GM03348 (cell line): ENCODE measurements around the gene IDH3B.
"Not testable (repeated sequence)": the region's sequence is repeated elsewhere in the genome, so short reads cannot be mapped to it uniquely, and the experiment has no call there.

Source experiments
- DNase-seq: peaks from one replicate; pipeline ENCODE4 v3.0.0; 2012; ENCODE audit warnings: low spot score

The IDH3B gene

DNA sequence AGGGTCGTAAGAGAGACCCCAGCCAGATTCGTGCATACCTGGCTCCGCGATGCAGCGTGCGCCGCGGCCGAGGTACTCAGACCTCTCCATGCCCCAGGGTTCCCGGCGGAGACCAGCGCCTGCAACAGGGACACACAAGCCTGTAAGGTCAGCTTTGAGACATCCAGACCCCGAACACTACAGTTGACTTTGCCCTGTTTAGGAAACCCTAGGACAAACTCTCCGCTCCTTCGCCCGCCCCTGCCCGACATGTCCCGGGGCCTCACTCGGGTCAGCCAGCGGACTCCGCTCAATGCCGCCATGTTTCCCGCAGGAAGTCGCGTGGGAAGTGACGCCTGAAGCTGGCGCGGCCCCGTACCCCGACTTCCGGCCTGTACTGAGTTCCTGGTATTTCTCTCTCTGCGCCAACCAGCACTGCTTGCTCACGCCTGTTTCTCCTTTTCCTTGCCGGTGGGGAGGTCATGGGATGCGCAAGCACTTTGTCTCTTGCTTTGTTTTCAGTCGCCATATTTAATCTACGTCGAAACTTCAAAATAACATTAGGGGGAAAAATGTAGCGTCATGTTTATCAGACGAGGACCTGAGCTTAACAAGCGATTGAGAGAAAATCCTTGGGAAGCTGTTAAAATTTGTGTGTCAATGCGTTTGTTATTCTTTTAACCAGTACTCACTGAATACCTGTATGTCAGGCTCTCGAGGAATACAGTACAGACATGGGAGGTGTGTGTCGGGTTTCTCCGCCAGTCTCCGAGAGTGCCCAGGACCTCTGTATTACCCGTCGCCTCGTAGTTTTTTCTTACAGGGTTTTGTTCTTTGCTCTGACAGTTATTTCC, at the start of gene IDH3B:
Gene IDH3B, minus strand, starts transcription at position 330 of the 833 bp plus-strand sequence. Its CDS starts 28 bp downstream, at position 302.
- peak; percentile 95 for DNase-seq

DNA sequence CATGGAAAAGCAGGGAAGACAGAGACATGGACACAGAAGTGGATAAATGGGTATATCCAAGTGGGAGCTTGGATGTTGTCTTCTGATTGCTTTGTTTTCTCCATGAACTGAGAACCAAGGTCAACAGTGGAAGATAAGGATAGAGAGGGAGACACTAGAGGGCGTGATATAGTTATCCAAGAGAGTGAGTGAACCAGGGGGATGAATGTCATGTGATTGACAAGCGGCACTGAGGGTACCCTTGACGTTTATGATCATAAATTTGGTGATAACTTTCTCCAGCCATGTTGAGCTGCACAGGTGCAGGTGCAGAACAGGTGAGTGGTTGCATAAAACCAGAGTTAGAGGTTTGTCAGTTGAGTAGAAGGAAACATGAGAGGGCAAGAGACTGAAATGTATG, 49.3 kb upstream of the IDH3B start:
- no peak for DNase-seq

DNA sequence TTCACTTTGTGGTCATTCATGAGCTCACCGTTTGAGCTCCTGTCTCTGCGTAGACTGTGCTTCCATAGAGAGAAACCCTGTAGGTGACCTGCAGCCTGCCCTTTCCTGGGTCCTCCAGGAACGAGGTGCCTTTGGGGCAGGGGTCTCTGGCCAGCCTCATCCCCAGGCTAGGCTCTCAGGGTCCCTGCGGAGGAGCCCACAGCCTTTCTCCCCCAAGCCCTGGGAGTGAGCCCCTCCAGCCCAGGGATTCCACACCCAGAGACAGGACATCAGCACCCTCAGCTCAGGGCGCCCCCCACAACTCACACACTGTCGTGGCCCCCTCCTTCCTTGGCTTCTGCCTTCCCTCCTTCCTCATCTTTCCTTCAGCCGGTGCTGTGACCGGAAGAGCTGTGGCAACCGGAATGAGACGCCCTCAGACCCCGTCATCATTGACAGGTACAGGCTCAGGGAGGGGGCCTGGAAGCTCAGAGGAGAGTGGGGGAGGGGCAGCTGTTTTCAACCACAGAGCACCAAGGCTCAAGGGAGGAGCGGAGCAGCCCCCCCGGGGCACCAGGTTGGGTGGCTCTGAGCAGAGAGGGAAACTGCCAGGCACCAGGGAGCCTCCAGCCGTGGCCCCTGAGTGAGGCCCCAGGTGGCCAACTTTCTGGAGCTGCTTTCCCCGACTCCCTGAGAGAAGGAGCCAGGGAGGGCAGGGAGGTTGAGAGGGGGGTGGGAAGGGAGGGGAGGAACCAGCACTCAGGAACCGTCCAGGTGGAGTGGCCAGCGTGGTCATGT, 45.4 kb upstream of the IDH3B start:
- DNase-seq: no peak

- no peak for DNase-seq
Measured at GRCh38 chr20:2708665-2709064, 44.6 kb upstream of the IDH3B start.

- no peak for DNase-seq
Measured at GRCh38 chr20:2708073-2708415, 44.0 kb upstream of the IDH3B start.

GRCh38 chr20:2707353-2708072, 43.5 kb upstream of the IDH3B start:
- no peak for DNase-seq

DNA sequence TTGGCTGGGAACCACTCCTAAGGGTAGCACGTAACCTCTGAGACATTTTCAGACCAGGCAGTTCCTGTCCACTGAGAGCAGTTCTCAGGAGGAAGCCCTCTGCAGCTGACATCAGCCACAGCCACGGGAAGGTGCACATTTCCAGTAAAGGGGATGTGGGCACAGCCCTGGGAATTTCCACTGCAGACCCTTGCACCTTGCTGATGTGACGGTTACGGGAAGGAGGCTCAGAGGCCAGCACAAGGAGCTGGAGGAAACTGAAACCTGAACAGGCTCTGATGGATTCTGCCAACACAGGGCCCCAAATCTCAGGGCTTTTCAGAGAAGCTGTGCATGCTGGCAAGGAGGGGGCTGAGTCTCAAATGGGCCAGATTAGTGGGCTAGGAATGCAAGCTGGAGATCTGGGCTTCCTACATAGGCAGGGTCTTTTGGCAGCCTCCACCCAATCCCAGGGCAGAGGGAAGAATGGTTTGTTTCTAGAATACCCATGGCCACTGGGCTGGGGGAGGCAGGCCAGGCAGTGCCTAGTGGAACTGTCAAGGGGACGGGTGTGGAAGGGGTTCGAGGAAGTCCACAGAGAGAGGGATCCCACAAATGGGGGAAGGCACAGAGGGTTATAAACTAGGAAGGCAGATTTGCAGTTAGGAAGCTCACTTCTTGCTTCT, 42.8 kb upstream of the IDH3B start:
- no peak for DNase-seq

GRCh38 chr20:2705931-2706645, 42.1 kb upstream of the IDH3B start:
- no peak for DNase-seq

- no peak for DNase-seq
Measured at GRCh38 chr20:2703716-2704475, 39.9 kb upstream of the IDH3B start.

DNA sequence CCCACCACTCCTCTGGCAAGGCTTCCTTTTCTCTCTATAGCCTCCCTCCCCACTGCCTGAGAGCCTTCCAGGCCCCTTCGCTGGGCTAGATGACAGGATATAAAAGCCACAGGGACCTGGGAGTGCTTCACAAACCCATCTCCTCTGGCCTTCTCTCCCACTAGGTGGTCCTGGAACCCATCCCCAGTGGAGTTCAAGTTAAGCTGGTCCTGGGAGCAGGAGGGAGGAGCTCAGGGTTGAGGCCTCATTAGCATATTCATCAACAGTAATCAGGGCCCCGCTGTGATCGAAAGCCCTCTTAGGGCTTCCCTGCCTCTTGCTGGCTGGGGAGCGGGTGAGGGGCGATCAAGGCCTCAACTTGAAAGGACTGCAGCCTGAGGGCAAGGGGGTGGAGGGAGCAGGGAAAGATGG, 37.7 kb upstream of the IDH3B start:
- DNase-seq: no peak

DNA sequence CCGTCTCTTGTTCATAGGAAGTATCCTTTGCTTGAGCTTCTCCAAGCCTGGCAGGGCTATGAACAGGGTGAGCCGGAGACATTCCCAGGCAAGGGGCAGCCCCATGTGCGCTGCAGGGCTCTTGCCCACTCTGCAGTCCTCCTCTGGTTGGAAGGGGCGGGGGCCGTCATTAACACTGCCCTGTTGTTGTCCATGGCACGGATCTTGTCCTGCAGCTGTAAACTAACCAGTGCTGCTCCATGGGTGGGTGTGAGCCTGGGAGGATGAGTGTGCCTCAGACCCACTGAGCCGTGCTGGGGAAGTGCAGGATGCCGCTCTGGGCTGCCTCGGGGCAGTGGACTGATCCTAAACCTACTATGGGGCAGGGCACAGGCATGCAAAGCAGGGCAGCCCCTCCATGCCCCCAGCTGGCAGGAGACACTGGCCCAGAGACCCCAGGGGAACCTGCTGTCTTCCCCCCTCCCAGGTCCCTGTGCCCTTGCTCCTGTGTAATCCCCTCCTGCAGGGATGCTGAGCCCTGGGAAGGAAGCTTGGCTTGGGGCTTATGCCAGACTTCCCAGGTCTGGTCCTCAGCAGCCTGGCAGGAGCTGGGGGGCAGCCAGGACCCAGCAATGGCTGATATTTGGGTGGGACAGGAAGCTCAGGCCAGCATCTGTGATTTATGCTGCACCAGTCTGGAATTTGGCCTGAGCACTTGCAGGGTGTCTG, 37.1 kb upstream of the IDH3B start:
- DNase-seq: no peak

DNA sequence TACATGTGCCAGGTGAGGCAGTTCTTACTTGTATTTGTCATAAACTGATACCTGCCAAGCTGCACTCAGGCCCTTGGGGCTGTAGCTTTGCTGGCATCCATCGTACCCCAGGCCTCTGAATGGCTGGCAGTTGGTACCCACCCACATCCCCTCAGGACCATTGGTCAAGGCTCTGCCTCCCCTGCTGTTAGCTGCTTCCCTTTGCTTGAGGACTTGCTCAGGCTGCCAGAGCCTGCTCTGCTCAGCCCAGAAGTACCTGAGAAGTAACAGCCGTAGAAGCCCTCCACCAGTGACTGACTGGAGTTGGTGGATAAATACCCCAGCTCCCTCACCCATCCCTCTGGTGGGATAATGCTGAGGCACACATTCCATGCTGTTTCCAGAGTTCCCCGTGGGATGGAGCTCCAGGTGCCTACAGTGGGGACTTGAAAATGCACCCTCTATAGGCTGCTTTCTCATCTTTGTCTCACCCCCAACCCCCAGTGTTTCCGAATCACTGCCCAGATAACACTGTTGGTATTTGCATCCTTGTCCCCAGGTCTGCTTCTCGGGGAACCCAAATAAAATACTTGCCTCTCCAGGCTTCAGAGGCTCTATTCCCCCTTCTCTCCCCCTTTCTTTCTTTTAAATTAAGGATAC, 35.9 kb upstream of the IDH3B start:
- no peak for DNase-seq

- no peak for DNase-seq
Measured at GRCh38 chr20:2698912-2699311, 34.9 kb upstream of the IDH3B start.

DNA sequence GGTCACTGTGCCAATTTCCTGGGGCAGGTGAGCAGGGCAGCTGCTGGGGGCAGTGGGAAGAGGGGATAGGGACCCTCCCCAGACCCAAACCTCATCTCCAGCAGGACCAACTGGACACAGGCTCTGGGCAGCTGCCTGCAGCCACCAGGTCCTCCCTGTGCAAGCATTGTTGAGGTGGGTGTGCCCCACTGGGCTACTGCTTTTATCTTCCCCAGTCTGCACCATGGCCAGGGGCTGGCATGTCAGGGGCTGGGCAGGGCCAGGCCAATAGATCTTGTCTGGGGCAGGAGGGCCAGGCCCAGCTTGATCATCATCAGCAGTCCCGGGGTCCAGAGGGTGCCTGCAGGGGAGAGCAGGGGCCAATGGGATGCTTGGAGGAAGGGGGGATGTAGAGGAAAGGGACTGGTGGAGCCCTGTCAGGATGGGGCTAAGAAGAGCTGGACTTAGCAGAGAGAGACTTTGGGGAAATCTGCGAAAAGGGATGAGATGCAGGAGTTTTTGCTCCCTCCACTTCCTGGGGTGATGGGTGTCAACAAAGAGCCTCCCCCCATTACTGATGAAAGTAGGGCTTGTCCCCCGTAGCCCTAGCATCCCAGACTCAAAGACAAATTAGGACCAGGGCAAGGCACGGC, 34.3 kb upstream of the IDH3B start:
- no peak for DNase-seq

DNA sequence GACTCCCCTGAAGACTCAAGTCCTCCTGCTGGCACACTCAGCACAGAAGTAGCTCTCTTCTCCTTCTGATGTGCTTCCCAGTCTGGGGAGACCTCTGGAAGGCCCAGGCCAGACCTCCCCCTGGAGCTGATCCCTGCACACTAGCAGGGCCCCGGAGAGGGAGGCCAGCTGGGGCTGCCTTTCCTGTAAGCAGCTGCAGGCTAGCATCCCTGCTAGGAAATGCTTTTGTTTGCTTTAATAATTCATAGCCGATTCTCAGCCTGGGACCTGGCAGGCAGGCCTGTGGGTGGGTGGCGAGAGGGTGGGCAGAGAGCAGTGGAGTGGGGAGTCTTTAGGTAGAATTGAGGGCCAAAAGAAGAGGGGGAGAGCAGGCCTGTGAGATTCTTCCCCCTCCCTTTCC, 33.8 kb upstream of the IDH3B start:
- no peak for DNase-seq

- DNase-seq: no peak
Measured at GRCh38 chr20:2696646-2697045, 32.6 kb upstream of the IDH3B start.

- not testable (repeated sequence) for DNase-seq
Measured at GRCh38 chr20:2695984-2696525, 32.0 kb upstream of the IDH3B start.

GRCh38 chr20:2695206-2695983, 31.4 kb upstream of the IDH3B start:
- DNase-seq: no peak
